HG03521 (cell line): ENCODE results near the gene HS1BP3.

Experiments used
- ATAC-seq: cut with Tn5 transposase; IDR thresholded peaks from one replicate; pipeline ENCODE4 v1.9.1; 2021; ENCODE audit warnings: mild to moderate bottlenecking, moderate library complexity; ENCODE audit not compliant: unreplicated experiment

The HS1BP3 gene

GRCh38 chr2:20588918-20589871 is 61.7 kb downstream of the HS1BP3 start:
- no peak for ATAC-seq

- no peak for ATAC-seq
Measured at GRCh38 chr2:20585710-20586594, 64.9 kb downstream of the HS1BP3 start.

- ATAC-seq = no peak
Measured at GRCh38 chr2:20585359-20585709, 65.6 kb downstream of the HS1BP3 start.

- no peak for ATAC-seq
Measured at GRCh38 chr2:20584399-20585358, 66.2 kb downstream of the HS1BP3 start.

GRCh38 chr2:20584045-20584398 is 66.9 kb downstream of the HS1BP3 start:
- ATAC-seq = no peak

GRCh38 chr2:20583425-20583881 is 67.4 kb downstream of the HS1BP3 start:
- no peak for ATAC-seq

GRCh38 chr2:20582600-20583221 is 68.2 kb downstream of the HS1BP3 start:
- no peak for ATAC-seq

- ATAC-seq = no peak
Measured at GRCh38 chr2:20580690-20581437, 70.0 kb downstream of the HS1BP3 start.

- ATAC-seq = no peak
Measured at GRCh38 chr2:20579866-20580265, 71.0 kb downstream of the HS1BP3 start.

- ATAC-seq = peak; percentile 56
Measured at GRCh38 chr2:20578895-20579825, 71.7 kb downstream of the HS1BP3 start.

GRCh38 chr2:20578266-20578894 is 72.5 kb downstream of the HS1BP3 start:
- ATAC-seq = no peak

GRCh38 chr2:20577495-20578235 is 73.2 kb downstream of the HS1BP3 start:
- no peak for ATAC-seq

- peak; percentile 69 for ATAC-seq
Measured at GRCh38 chr2:20576598-20577115, 74.2 kb downstream of the HS1BP3 start.

- no peak for ATAC-seq
Measured at GRCh38 chr2:20575935-20576597, 74.8 kb downstream of the HS1BP3 start.

- no peak for ATAC-seq
Measured at GRCh38 chr2:20575414-20575813, 75.5 kb downstream of the HS1BP3 start.

- no peak for ATAC-seq
Measured at GRCh38 chr2:20574930-20575329, 76.0 kb downstream of the HS1BP3 start.
